Neural progenitor cell (in vitro differentiated cells): ENCODE measurements around the gene TMEM229B. TPM values are rescaled to one million over a fixed set of nuclear protein-coding genes. Genes with fewer than 3 reads are reported as not detected.

Experiments
- DNase-seq: peaks from one replicate; pipeline ENCODE4 v3.0.0-alpha.2; 2016; ENCODE audit warnings: low spot score
- H2AFZ ChIP-seq: fragments of 200-600 bp; sonication (generic); replicated peaks from 2 replicates; pipeline ENCODE4 v1.6.1; 2016; ENCODE audit warnings: antibody characterized with exemption
- H3F3A ChIP-seq: fragments of 200-600 bp; sonication (generic); 2 replicates; pipeline ENCODE4 v1.6.1; 2016; ENCODE audit warnings: antibody characterized with exemption, low read depth
- H3K27ac ChIP-seq: fragments of 200-600 bp; sonication (generic); 2 replicates; pipeline ENCODE4 v1.5.1; 2016; ENCODE audit warnings: mild to moderate bottlenecking
- H3K27me3 ChIP-seq: fragments of 200-600 bp; sonication (generic); 2 replicates; pipeline ENCODE4 v1.6.1; 2016; ENCODE audit warnings: mild to moderate bottlenecking, moderate library complexity
- H3K36me3 ChIP-seq: fragments of 200-600 bp; sonication (generic); 2 replicates; pipeline ENCODE4 v1.5.1; 2016
- H3K4me1 ChIP-seq: fragments of 200-600 bp; sonication (generic); 2 replicates; pipeline ENCODE4 v1.6.1; 2016; ENCODE audit warnings: mixed run types
- H3K4me2 ChIP-seq: fragments of 200-600 bp; sonication (generic); 2 replicates; pipeline ENCODE4 v1.6.1; 2016
- H3K4me3 ChIP-seq: fragments of 200-600 bp; sonication (generic); 2 replicates; pipeline ENCODE4 v1.5.1; 2016
- H3K79me2 ChIP-seq: fragments of 200-600 bp; sonication (generic); 2 replicates; pipeline ENCODE4 v1.6.1; 2016; ENCODE audit warnings: low read depth
- H3K9ac ChIP-seq: fragments of 200-600 bp; sonication (generic); 2 replicates; pipeline ENCODE4 v1.6.1; 2016
- H3K9me3 ChIP-seq: fragments of 200-600 bp; sonication (generic); 2 replicates; pipeline ENCODE4 v1.5.1; 2016; ENCODE audit warnings: low read depth
- H4K20me1 ChIP-seq: fragments of 200-600 bp; sonication (generic); 2 replicates; pipeline ENCODE4 v1.6.1; 2016; ENCODE audit warnings: low read depth
- H3K27ac Mint-ChIP-seq: 3 replicates; pipeline ENCODE4 v1.8.0; 2021; ENCODE audit warnings: mixed read lengths
- H3K27me3 Mint-ChIP-seq: 2 replicates; pipeline ENCODE4 v1.8.0; 2022; ENCODE audit warnings: low read depth, mild to moderate bottlenecking, inconsistent platforms, moderate library complexity, mixed read lengths; ENCODE audit not compliant: insufficient read depth
- H3K36me3 Mint-ChIP-seq: 3 replicates; pipeline ENCODE4 v1.8.0; 2021; ENCODE audit warnings: mixed read lengths
- H3K4me1 Mint-ChIP-seq: 3 replicates; pipeline ENCODE4 v1.8.0; 2021; ENCODE audit warnings: mixed read lengths
- H3K4me3 Mint-ChIP-seq: 3 replicates; pipeline ENCODE4 v1.8.0; 2021; ENCODE audit warnings: mild to moderate bottlenecking, moderate library complexity, mixed read lengths
- H3K9me3 Mint-ChIP-seq: 3 replicates; pipeline ENCODE4 v1.8.0; 2020; ENCODE audit warnings: mixed read lengths
- CTCF ChIP-seq: fragments of 200-600 bp; sonication (generic); IDR thresholded peaks from 2 replicates; pipeline ENCODE4 v1.5.1; 2017; ENCODE audit warnings: antibody characterized with exemption, mild to moderate bottlenecking
- EZH2 ChIP-seq: fragments of 200-600 bp; sonication (generic); IDR thresholded peaks from 2 replicates; pipeline ENCODE4 v1.6.1; 2017; ENCODE audit warnings: antibody characterized with exemption, mild to moderate bottlenecking, moderate library complexity
- EZH2phosphoT487 ChIP-seq: fragments of 200-600 bp; sonication (generic); IDR thresholded peaks from 2 replicates; pipeline ENCODE4 v1.6.1; 2017; ENCODE audit warnings: antibody characterized with exemption
- total RNA-seq: library from RNA; depleted of rRNA; stranded (reverse); fragments of >200 nt; gene quantifications from 2 replicates; pipeline ENCODE4 v1.2.3, GENCODE V29; 2015; ENCODE audit warnings: low replicate concordance

Gene TMEM229B
- total RNA-seq, 1 donor from 2014 or later = not detected

GRCh38 chr14:67429510-67430205 lies 58.9 kb downstream of the TMEM229B start:
- no peak overlapping the region for H3K4me2 ChIP-seq
- no peaks in the 10 kb centered on the region for H3K9me3 Mint-ChIP-seq
- peaks cover 14% of the 10 kb centered on the region for H3K4me1 ChIP-seq
- H4K20me1 ChIP-seq = no peaks in the 10 kb centered on the region
- peaks cover 28% of the 10 kb centered on the region for H3K4me1 Mint-ChIP-seq
- no peaks in the 10 kb centered on the region for H3K79me2 ChIP-seq
- H2AFZ ChIP-seq = no peak overlapping the region
- H3K4me3 ChIP-seq = no peak overlapping the region
- TF ChIP-seq CTCF (no peak), EZH2 (no peak), EZH2phosphoT487 (no peak)
- H3K4me3 Mint-ChIP-seq = no peak overlapping the region
- H3K9me3 ChIP-seq = no peaks in the 10 kb centered on the region
- H3K36me3 Mint-ChIP-seq = no peaks in the 10 kb centered on the region
- H3K9ac ChIP-seq = no peak overlapping the region
- peaks cover 11% of the 10 kb centered on the region for H3K27me3 Mint-ChIP-seq
- no peak overlapping the region for H3K27ac ChIP-seq
- H3F3A ChIP-seq = no peaks in the 10 kb centered on the region
- no peaks in the 10 kb centered on the region for H3K36me3 ChIP-seq
- peaks cover 4% of the 10 kb centered on the region for H3K27me3 ChIP-seq
- DNase-seq = no peak
- H3K27ac Mint-ChIP-seq = no peak overlapping the region

- Histone ChIP-seq H3K4me1 (peaks cover 14% of the 10 kb centered on the region), H3K4me3 (no peak overlapping the region), H2AFZ (no peak overlapping the region), H3F3A (no peaks in the 10 kb centered on the region), H3K9ac (no peak overlapping the region), H3K79me2 (no peaks in the 10 kb centered on the region), H3K36me3 (no peaks in the 10 kb centered on the region), H3K9me3 (no peaks in the 10 kb centered on the region), H3K27me3 (peaks cover 4% of the 10 kb centered on the region), H4K20me1 (no peaks in the 10 kb centered on the region), H3K4me2 (no peak overlapping the region), H3K27ac (no peak overlapping the region)
- Mint-ChIP-seq H3K27ac (peak overlapping the region; percentile 79), H3K27me3 (peaks cover 11% of the 10 kb centered on the region), H3K4me1 (peaks cover 28% of the 10 kb centered on the region), H3K9me3 (no peaks in the 10 kb centered on the region), H3K36me3 (no peaks in the 10 kb centered on the region), H3K4me3 (no peak overlapping the region)
- no peak for DNase-seq
- TF ChIP-seq EZH2 = no peak
- no peak for TF ChIP-seq EZH2phosphoT487
- no peak for TF ChIP-seq CTCF
These were observed 60.0 kb downstream of the TMEM229B start for GRCh38 chr14:67428501-67429031.

- Histone ChIP-seq H3K9me3 (no peaks in the 10 kb centered on the region), H3K4me2 (peak overlapping the region; percentile 52), H3K9ac (no peak overlapping the region), H3K79me2 (no peaks in the 10 kb centered on the region), H3K27ac (no peak overlapping the region), H3K27me3 (peaks cover 4% of the 10 kb centered on the region), H4K20me1 (no peaks in the 10 kb centered on the region), H3K4me1 (peaks cover 14% of the 10 kb centered on the region), H3F3A (no peaks in the 10 kb centered on the region), H2AFZ (peak overlapping the region; percentile 57), H3K36me3 (no peaks in the 10 kb centered on the region), H3K4me3 (no peak overlapping the region)
- H3K27me3 Mint-ChIP-seq = peaks cover 10% of the 10 kb centered on the region
- no peak overlapping the region for H3K27ac Mint-ChIP-seq
- TF ChIP-seq EZH2 (no peak), CTCF (peak; percentile 79), EZH2phosphoT487 (no peak)
- H3K4me1 Mint-ChIP-seq = peaks cover 28% of the 10 kb centered on the region
- H3K9me3 Mint-ChIP-seq = no peaks in the 10 kb centered on the region
- peak overlapping the region; percentile 65 for H3K4me3 Mint-ChIP-seq
- H3K36me3 Mint-ChIP-seq = no peaks in the 10 kb centered on the region
- peak; percentile 85 for DNase-seq
These were observed 61.4 kb downstream of the TMEM229B start for GRCh38 chr14:67426983-67427606.
